K562 (cell line): ENCODE data around the gene MYO18B.

ENCODE experiments used
- JUNB ChIP-seq: fragments of 450-650 bp; formaldehyde crosslinking; conservative IDR thresholded peaks from 2 replicates; pipeline ENCODE4 v1.4.0; 2020; ENCODE audit warnings: mild to moderate bottlenecking
- NR2C2 ChIP-seq, 2 experiments: fragments of 200-800 bp in 1 of 2; sonication (Bioruptor generic) in 1 of 2; sonication (generic) in 1 of 2; formaldehyde crosslinking in 1 of 2; IDR thresholded peaks; 2 replicates each; pipeline versions ENCODE4 v1.6.1 to v1.8.0; 2016 to 2022; ENCODE audit warnings: mild to moderate bottlenecking in 1 of 2, missing compliant biosample characterization in 1 of 2, missing genetic modification characterization in 1 of 2, missing genetic modification reagents in 1 of 2
- POLR2A ChIP-seq: fragments of 450-650 bp; conservative IDR thresholded peaks from 2 replicates; pipeline ENCODE4 v1.6.1; 2016
- RFX5 ChIP-seq: IDR thresholded peaks from 2 replicates; pipeline ENCODE4 v1.6.1; 2011; ENCODE audit warnings: low read depth, mild to moderate bottlenecking, improper control_type of control experiment, low read length
- SREBF2 ChIP-seq: sonication (generic); formaldehyde crosslinking; IDR thresholded peaks from 2 replicates; pipeline ENCODE4 v1.4.0; 2020; ENCODE audit warnings: mild to moderate bottlenecking, missing genetic modification reagents
- TRIM28 ChIP-seq: fragments of 450-650 bp; IDR thresholded peaks from 2 replicates; pipeline ENCODE4 v1.6.1; 2017
- YY1 ChIP-seq, 3 experiments: IDR thresholded peaks; 2 replicates each; pipeline ENCODE4 v1.6.1; 2011; ENCODE audit warnings: low read length in 2 of 3, mild to moderate bottlenecking in 2 of 3, moderate library complexity in 2 of 3, borderline replicate concordance in 1 of 3, control low read depth in 1 of 3, low read depth in 1 of 3; ENCODE audit not compliant: insufficient read depth in 3 of 3, insufficient replicate concordance in 2 of 3, control insufficient read depth in 1 of 3, insufficient read length in 1 of 3; ENCODE audit errors: extremely low read depth in 1 of 3
- ZFX ChIP-seq: sonication (generic); formaldehyde crosslinking; IDR thresholded peaks from 2 replicates; pipeline ENCODE4 v1.8.0; 2022; ENCODE audit warnings: mild to moderate bottlenecking, missing genetic modification reagents, moderate library complexity
- TF ChIP-seq, protein P1 (sequence below), 3 experiments: IDR thresholded peaks in 2 of 3; conservative IDR thresholded peaks in 1 of 3; 2 replicates each; pipeline ENCODE4 v1.5.1; 2011 to 2012; ENCODE audit warnings: low read length in 3 of 3, mild to moderate bottlenecking in 3 of 3, control low read depth in 2 of 3, improper control_type of control experiment in 1 of 3, inconsistent platforms in 1 of 3, low read depth in 1 of 3, mixed read lengths in 1 of 3, moderate library complexity in 1 of 3; ENCODE audit not compliant: insufficient read depth in 2 of 3

DNA sequence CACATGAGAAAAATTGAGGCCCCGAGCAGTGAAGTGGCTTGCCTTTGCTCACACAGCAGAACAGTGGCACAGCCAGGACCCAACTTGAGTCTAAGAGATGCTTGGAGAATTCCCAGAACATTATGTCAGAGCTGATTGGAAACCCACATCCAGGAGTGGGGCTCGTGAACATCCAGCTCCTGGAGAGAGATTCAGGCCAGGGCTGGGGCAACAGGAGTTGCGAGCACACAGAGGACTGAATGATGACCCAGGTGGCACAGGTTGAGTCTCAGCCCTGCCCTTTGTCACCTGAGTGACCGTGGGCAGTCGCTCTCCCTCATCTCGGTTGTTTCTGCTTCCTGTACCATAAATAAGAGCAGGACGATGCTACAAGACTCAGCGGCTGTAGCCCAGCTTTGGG is 102.6 kb downstream of the MYO18B start:
- TF ChIP-seq ZFX (CRISPR knock-in tag) = no peak
- TF ChIP-seq SREBF2 (CRISPR knock-in tag) = no peak
- TF ChIP-seq RFX5 = no peak
- no peak for TF ChIP-seq NR2C2 (CRISPR knock-in tag; IDR thresholded peaks at IDR 0.05)
- TF ChIP-seq NR2C2 (tag; IDR thresholded peaks at IDR 0.05) = no peak
- TF ChIP-seq JUNB = no peak
- no peak for TF ChIP-seq TRIM28
- no peak for TF ChIP-seq POLR2A
- TF ChIP-seq, protein P1, sequence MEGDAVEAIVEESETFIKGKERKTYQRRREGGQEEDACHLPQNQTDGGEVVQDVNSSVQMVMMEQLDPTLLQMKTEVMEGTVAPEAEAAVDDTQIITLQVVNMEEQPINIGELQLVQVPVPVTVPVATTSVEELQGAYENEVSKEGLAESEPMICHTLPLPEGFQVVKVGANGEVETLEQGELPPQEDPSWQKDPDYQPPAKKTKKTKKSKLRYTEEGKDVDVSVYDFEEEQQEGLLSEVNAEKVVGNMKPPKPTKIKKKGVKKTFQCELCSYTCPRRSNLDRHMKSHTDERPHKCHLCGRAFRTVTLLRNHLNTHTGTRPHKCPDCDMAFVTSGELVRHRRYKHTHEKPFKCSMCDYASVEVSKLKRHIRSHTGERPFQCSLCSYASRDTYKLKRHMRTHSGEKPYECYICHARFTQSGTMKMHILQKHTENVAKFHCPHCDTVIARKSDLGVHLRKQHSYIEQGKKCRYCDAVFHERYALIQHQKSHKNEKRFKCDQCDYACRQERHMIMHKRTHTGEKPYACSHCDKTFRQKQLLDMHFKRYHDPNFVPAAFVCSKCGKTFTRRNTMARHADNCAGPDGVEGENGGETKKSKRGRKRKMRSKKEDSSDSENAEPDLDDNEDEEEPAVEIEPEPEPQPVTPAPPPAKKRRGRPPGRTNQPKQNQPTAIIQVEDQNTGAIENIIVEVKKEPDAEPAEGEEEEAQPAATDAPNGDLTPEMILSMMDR (IDR thresholded peaks at IDR 0.05 in 2 of 3, conservative IDR thresholded peaks at IDR 0.05 in 1 of 3; ENCODE audit: insufficient read depth in 2 of 3, low read depth in 1 of 3, low read length in 3 of 3) = no peak
- no peak for TF ChIP-seq YY1 (IDR thresholded peaks at IDR 0.05; ENCODE audit: borderline replicate concordance in 1 of 3, control insufficient read depth in 1 of 3, extremely low read depth in 1 of 3, insufficient read depth in 3 of 3, insufficient read length in 1 of 3, insufficient replicate concordance in 2 of 3, low read depth in 1 of 3, low read length in 2 of 3)
